A549 (cell line): ENCODE measurements around the gene CD99. TPM values are rescaled to one million over a fixed set of nuclear protein-coding genes. Genes with fewer than 3 reads are reported as not detected.

Experiments
- ATAC-seq, 2 experiments: fragments of 200-7000 bp in 1 of 2; fragments of >200 bp in 1 of 2; cut with Nextera tagmentation in 1 of 2; cut with Tn5 transposase in 1 of 2; 3 replicates each; pipeline versions ENCODE4 v1.8.0 to v1.9.1; 2018 to 2020; ENCODE audit warnings: mild to moderate bottlenecking in 1 of 2, moderate library complexity in 1 of 2
- CTCF ChIA-PET: fragments of 300-600 bp; sonication (Branson Sonifier 250); formaldehyde crosslinking; extraction: SDS; loops from one replicate; lab custom pipeline; 2021; ENCODE audit warnings: antibody characterized with exemption, inconsistent platforms; lab: Yijun Ruan, JAX
- POLR2A ChIA-PET: fragments of 350-600 bp; formaldehyde crosslinking; extraction: SDS; loops from one replicate; lab custom pipeline; 2021; ENCODE audit warnings: antibody characterized with exemption, inconsistent platforms; lab: Yijun Ruan, JAX
- DNase-seq, 2 experiments: peaks; one replicate each; pipeline versions ENCODE4 v3.0.0 to v3.0.0-alpha.2; 2011 to 2016; ENCODE audit warnings: low read depth in 1 of 2, low spot score in 1 of 2
- FAIRE-seq: peaks from 2 replicates; lab custom pipeline; 2011; peaks lifted over from hg19 to GRCh38; lab: Jason Lieb, UNC
- H3K27ac ChIP-seq, 2 experiments: fragments of >200 bp; sonication (Bioruptor Twin); formaldehyde crosslinking; 3 replicates each; pipeline ENCODE4 v1.5.1; 2016 to 2017
- H3K4me1 ChIP-seq: fragments of >200 bp; sonication (Bioruptor Twin); formaldehyde crosslinking; 3 replicates; pipeline ENCODE4 v1.6.1; 2016
- H3K4me2 ChIP-seq: fragments of >200 bp; sonication (Bioruptor Twin); formaldehyde crosslinking; 3 replicates; pipeline ENCODE4 v1.6.1; 2016
- H3K4me3 ChIP-seq: fragments of >200 bp; sonication (Bioruptor Twin); formaldehyde crosslinking; 3 replicates; pipeline ENCODE4 v1.5.1; 2016
- H3K9me3 ChIP-seq: fragments of >200 bp; sonication (Bioruptor Twin); formaldehyde crosslinking; 3 replicates; pipeline ENCODE4 v1.6.1; 2016
- CBX2 ChIP-seq: fragments of 200-600 bp; sonication (generic); IDR thresholded peaks from 2 replicates; pipeline ENCODE4 v1.6.1; 2016; ENCODE audit warnings: low read depth, mild to moderate bottlenecking, borderline replicate concordance
- CBX8 ChIP-seq: fragments of 200-600 bp; sonication (generic); IDR thresholded peaks from 2 replicates; pipeline ENCODE4 v1.6.1; 2016
- ESRRA ChIP-seq: fragments of 150-350 bp; IDR thresholded peaks from 2 replicates; pipeline ENCODE4 v1.6.1; 2014; ENCODE audit warnings: mild to moderate bottlenecking, low read length, borderline replicate concordance
- FOSB ChIP-seq: fragments of 250-450 bp; sonication (Bioruptor Pico); IDR thresholded peaks from 2 replicates; pipeline ENCODE4 v1.5.0; 2020; ENCODE audit warnings: mild to moderate bottlenecking, moderate library complexity
- HDAC2 ChIP-seq: fragments of 200-600 bp; sonication (generic); IDR thresholded peaks from 2 replicates; pipeline ENCODE4 v1.6.1; 2016
- HOXA7 ChIP-seq: fragments of 250-450 bp; sonication (Bioruptor Pico); IDR thresholded peaks from 2 replicates; pipeline ENCODE4 v1.5.0; 2020; ENCODE audit warnings: mild to moderate bottlenecking, moderate library complexity
- HOXB13 ChIP-seq: fragments of 250-450 bp; sonication (Bioruptor Pico); IDR thresholded peaks from 2 replicates; pipeline ENCODE4 v1.5.0; 2020; ENCODE audit warnings: low read depth, mild to moderate bottlenecking, moderate library complexity
- JUN ChIP-seq, 2 experiments: fragments of >200 bp; sonication (Bioruptor Twin); formaldehyde crosslinking; IDR thresholded peaks; 2 replicates in 1 of 2; 3 replicates in 1 of 2; pipeline ENCODE4 v1.6.1; 2016 to 2017
- JUNB ChIP-seq: fragments of >200 bp; sonication (Bioruptor Twin); formaldehyde crosslinking; IDR thresholded peaks from 2 replicates; pipeline ENCODE4 v1.6.1; 2016
- KDM1A ChIP-seq: fragments of 200-600 bp; sonication (generic); IDR thresholded peaks from 2 replicates; pipeline ENCODE4 v1.6.1; 2016; ENCODE audit warnings: low read depth, mild to moderate bottlenecking
- MAFK ChIP-seq: fragments of 450-650 bp; IDR thresholded peaks from 2 replicates; pipeline ENCODE4 v1.6.1; 2014; ENCODE audit not compliant: partially characterized antibody
- PHF8 ChIP-seq: fragments of 200-600 bp; sonication (generic); IDR thresholded peaks from 2 replicates; pipeline ENCODE4 v1.6.1; 2016; ENCODE audit warnings: low read depth, mild to moderate bottlenecking, antibody characterized with exemption, moderate library complexity, borderline replicate concordance
- POLR2A ChIP-seq: IDR thresholded peaks from 2 replicates; pipeline ENCODE4 v1.6.1; 2012; ENCODE audit warnings: mild to moderate bottlenecking, low read length
- POLR2AphosphoS2 ChIP-seq: conservative IDR thresholded peaks from 2 replicates; pipeline ENCODE4 v1.6.1; 2012; ENCODE audit warnings: low read length, improper control_type of control experiment, inconsistent platforms
- RNF2 ChIP-seq: fragments of 200-600 bp; sonication (generic); IDR thresholded peaks from 2 replicates; pipeline ENCODE4 v1.6.1; 2016; ENCODE audit warnings: low read depth, mild to moderate bottlenecking, antibody characterized with exemption, moderate library complexity, borderline replicate concordance
- TFCP2L1 ChIP-seq: fragments of 250-450 bp; sonication (Bioruptor Pico); IDR thresholded peaks from 2 replicates; pipeline ENCODE4 v1.5.0; 2021; ENCODE audit warnings: mild to moderate bottlenecking
- TP53 ChIP-seq: fragments of 250-450 bp; sonication (Bioruptor Pico); IDR thresholded peaks from 2 replicates; pipeline ENCODE4 v1.5.0; 2021; ENCODE audit warnings: mild to moderate bottlenecking, moderate library complexity
- ZFP36 ChIP-seq: fragments of 450-650 bp; IDR thresholded peaks from 2 replicates; pipeline ENCODE4 v1.6.1; 2014; ENCODE audit warnings: borderline replicate concordance; ENCODE audit not compliant: partially characterized antibody
- ZNF302 ChIP-seq: fragments of 250-450 bp; sonication (Bioruptor Pico); IDR thresholded peaks from 2 replicates; pipeline ENCODE4 v1.9.0; 2021; ENCODE audit warnings: inconsistent platforms, mild to moderate bottlenecking, moderate library complexity
- WGBS: methylation state at CpG from one replicate; pipeline ENCODE4 v1.1.6; 2017; ENCODE audit errors: missing lambda C conversion rate; 5-methylcytosine and 5-hydroxymethylcytosine counted together
- polyA plus RNA-seq, 4 experiments: library from polyadenylated mRNA; depleted of rRNA in 3 of 4; stranded (reverse); fragments of >200 nt; fragmentation: RNase III in 1 of 4; extraction: RNeasy Plus Mini Kit Qiagen cat#74134 plus additional on column Dnase treatment in 1 of 4; gene quantifications; 2 replicates in 3 of 4; 3 replicates in 1 of 4; pipeline ENCODE4 v1.2.3, GENCODE V29; 2011 to 2017
- TF ChIP-seq, protein P1 (sequence below): IDR thresholded peaks from 2 replicates; pipeline ENCODE4 v1.6.1; 2012; ENCODE audit warnings: low read depth, borderline replicate concordance
- TF ChIP-seq, protein P2 (sequence below): IDR thresholded peaks from 2 replicates; pipeline ENCODE4 v1.6.1; 2012
- TF ChIP-seq, protein P3 (sequence below): IDR thresholded peaks from 2 replicates; pipeline ENCODE4 v1.6.1; 2012
- TF ChIP-seq, protein P4 (sequence below): fragments of 250-450 bp; sonication (Bioruptor Pico); IDR thresholded peaks from 2 replicates; pipeline ENCODE4 v1.5.0; 2021; ENCODE audit warnings: mild to moderate bottlenecking, moderate library complexity, borderline replicate concordance
- TF ChIP-seq, protein P5 (sequence below): fragments of 150-350 bp; IDR thresholded peaks from 2 replicates; pipeline ENCODE4 v1.6.1; 2014; ENCODE audit warnings: low read depth, mild to moderate bottlenecking, low read length
- TF ChIP-seq, protein P6 (sequence below): fragments of 450-650 bp; IDR thresholded peaks from 2 replicates; pipeline ENCODE4 v1.6.1; 2014; ENCODE audit warnings: antibody characterized with exemption

The CD99 gene
- polyA plus RNA-seq, 2 of the 4 experiments (the other 2 are of a cell fraction) = 136 to 172 TPM

DNA sequence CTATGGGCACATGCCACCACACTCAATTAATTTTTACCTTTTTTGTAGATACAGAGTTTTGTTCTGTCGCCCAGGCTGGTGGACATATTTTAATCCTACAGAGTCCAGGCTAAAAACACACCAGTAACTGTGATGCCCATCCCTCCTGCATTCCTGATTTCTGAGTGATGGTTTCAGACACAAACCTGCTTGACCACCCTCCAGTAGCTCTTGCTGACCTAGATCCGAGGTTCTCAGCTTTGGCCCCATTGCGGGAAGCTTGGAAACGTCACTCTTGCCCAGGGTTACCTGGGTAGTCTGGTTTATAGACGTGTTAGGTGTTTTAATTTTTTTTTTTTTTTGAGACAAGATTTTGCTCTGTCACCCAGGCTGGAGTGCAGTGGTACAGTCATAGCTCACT is 7.5 kb downstream of the CD99 start:
- Histone ChIP-seq H3K27ac (no peak overlapping the region), H3K9me3 (no peaks in the 10 kb centered on the region), H3K4me3 (no peak overlapping the region), H3K4me1 (peaks cover 18% of the 10 kb centered on the region), H3K4me2 (no peak overlapping the region)
- DNase-seq = no peak
- ChIA-PET CTCF (no interaction called here), POLR2A (no interaction called here)
- WGBS = 84% methylated on average over 5 of the region's 5 CpGs
- ATAC-seq = no peak
- FAIRE-seq = no peak
- TF ChIP-seq ZNF302 (no peak), RNF2 (no peak), POLR2AphosphoS2 (no peak), ESRRA (no peak), FOSB (CRISPR knock-in tag) (no peak), POLR2A (no peak), ZFP36 (no peak)
- TF ChIP-seq, protein P1, sequence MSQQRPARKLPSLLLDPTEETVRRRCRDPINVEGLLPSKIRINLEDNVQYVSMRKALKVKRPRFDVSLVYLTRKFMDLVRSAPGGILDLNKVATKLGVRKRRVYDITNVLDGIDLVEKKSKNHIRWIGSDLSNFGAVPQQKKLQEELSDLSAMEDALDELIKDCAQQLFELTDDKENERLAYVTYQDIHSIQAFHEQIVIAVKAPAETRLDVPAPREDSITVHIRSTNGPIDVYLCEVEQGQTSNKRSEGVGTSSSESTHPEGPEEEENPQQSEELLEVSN = no peak
- TF ChIP-seq, protein P2, sequence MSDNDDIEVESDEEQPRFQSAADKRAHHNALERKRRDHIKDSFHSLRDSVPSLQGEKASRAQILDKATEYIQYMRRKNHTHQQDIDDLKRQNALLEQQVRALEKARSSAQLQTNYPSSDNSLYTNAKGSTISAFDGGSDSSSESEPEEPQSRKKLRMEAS = no peak

DNA sequence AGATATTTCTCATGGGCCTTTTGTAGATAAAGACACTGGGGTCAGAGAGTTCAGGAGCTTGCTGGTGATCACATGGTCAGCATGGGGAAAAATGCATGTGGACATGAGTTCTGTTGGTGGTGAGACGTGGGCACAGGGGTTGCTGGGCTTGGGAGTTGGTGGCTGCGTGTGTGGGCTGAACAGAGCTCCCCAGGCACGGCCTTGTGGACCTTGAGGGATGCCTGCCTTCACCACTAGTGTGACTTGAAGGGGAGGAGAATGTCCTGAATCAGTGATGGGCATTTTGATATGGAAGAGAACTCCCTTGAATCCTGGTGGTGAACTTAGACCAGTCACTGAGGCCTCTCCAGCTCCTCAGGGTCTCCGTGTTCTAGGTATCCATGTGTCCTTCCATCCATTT is 8.9 kb downstream of the CD99 start:
- FAIRE-seq (no peak), ATAC-seq (no peak), DNase-seq (no peak)
- peaks cover 18% of the 10 kb centered on the region for H3K4me1 ChIP-seq
- ChIA-PET CTCF (no interaction called here), POLR2A (no interaction called here)
- H3K4me2 ChIP-seq = no peak overlapping the region
- no peaks in the 10 kb centered on the region for H3K9me3 ChIP-seq
- 97% methylated on average over 4 of the region's 4 CpGs for WGBS
- no peak overlapping the region for H3K27ac ChIP-seq
- no peak overlapping the region for H3K4me3 ChIP-seq
- no peak for TF ChIP-seq ZFP36
- TF ChIP-seq KDM1A = no peak
- TF ChIP-seq JUN (IDR thresholded peaks at IDR 0.05) = no peak
- TF ChIP-seq, protein P3, sequence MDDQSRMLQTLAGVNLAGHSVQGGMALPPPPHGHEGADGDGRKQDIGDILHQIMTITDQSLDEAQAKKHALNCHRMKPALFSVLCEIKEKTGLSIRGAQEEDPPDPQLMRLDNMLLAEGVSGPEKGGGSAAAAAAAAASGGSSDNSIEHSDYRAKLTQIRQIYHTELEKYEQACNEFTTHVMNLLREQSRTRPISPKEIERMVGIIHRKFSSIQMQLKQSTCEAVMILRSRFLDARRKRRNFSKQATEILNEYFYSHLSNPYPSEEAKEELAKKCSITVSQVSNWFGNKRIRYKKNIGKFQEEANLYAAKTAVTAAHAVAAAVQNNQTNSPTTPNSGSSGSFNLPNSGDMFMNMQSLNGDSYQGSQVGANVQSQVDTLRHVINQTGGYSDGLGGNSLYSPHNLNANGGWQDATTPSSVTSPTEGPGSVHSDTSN = no peak
- no peak for TF ChIP-seq PHF8
- no peak for TF ChIP-seq CBX8
- no peak for TF ChIP-seq ZNF302
- no peak for TF ChIP-seq CBX2
- TF ChIP-seq HOXB13 = no peak
- TF ChIP-seq, protein P4, sequence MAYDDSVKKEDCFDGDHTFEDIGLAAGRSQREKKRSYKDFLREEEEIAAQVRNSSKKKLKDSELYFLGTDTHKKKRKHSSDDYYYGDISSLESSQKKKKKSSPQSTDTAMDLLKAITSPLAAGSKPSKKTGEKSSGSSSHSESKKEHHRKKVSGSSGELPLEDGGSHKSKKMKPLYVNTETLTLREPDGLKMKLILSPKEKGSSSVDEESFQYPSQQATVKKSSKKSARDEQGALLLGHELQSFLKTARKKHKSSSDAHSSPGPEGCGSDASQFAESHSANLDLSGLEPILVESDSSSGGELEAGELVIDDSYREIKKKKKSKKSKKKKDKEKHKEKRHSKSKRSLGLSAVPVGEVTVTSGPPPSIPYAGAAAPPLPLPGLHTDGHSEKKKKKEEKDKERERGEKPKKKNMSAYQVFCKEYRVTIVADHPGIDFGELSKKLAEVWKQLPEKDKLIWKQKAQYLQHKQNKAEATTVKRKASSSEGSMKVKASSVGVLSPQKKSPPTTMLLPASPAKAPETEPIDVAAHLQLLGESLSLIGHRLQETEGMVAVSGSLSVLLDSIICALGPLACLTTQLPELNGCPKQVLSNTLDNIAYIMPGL (CRISPR knock-in tag) = no peak
- TF ChIP-seq, protein P5, sequence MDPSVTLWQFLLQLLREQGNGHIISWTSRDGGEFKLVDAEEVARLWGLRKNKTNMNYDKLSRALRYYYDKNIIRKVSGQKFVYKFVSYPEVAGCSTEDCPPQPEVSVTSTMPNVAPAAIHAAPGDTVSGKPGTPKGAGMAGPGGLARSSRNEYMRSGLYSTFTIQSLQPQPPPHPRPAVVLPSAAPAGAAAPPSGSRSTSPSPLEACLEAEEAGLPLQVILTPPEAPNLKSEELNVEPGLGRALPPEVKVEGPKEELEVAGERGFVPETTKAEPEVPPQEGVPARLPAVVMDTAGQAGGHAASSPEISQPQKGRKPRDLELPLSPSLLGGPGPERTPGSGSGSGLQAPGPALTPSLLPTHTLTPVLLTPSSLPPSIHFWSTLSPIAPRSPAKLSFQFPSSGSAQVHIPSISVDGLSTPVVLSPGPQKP = no peak
- TF ChIP-seq TFCP2L1 (CRISPR knock-in tag) = no peak
- no peak for TF ChIP-seq HOXA7 (CRISPR knock-in tag)
- TF ChIP-seq JUNB = no peak
- no peak for TF ChIP-seq MAFK
- TF ChIP-seq, protein P6, sequence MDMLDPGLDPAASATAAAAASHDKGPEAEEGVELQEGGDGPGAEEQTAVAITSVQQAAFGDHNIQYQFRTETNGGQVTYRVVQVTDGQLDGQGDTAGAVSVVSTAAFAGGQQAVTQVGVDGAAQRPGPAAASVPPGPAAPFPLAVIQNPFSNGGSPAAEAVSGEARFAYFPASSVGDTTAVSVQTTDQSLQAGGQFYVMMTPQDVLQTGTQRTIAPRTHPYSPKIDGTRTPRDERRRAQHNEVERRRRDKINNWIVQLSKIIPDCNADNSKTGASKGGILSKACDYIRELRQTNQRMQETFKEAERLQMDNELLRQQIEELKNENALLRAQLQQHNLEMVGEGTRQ = no peak
- no peak for TF ChIP-seq TP53
- no peak for TF ChIP-seq HDAC2
